Activated T-cell treated with anti-CD3 and anti-CD28 coated beads for 24 hours (primary cell): Measurements from ENCODE around the gene MRGPRG.
"Not testable (repeated sequence)": the region's sequence is repeated elsewhere in the genome, so short reads cannot be mapped to it uniquely, and the experiment has no call there.

Source experiments
- DNase-seq: peaks from one replicate; pipeline ENCODE4 v3.0.0-alpha.2; 2020; ENCODE audit warnings: low read depth

Gene MRGPRG

GRCh38 chr11:3218483-3219280 lies at the start of gene MRGPRG:
TSS of gene MRGPRG (minus strand) at chr11:3218813. CDS start at chr11:3218813, 0 bp downstream.
- DNase-seq: no peak

GRCh38 chr11:3262548-3262947 lies 43.9 kb upstream of the MRGPRG start:
- DNase-seq: not testable (repeated sequence)

GRCh38 chr11:3261831-3262230 lies 43.2 kb upstream of the MRGPRG start:
- not testable (repeated sequence) for DNase-seq

- not testable (repeated sequence) for DNase-seq
These were observed 38.9 kb upstream of the MRGPRG start for GRCh38 chr11:3257509-3257908.

GRCh38 chr11:3255241-3255640 lies 36.6 kb upstream of the MRGPRG start:
- DNase-seq: not testable (repeated sequence)

GRCh38 chr11:3254773-3255172 lies 36.2 kb upstream of the MRGPRG start:
- not testable (repeated sequence) for DNase-seq

- DNase-seq: no peak
These were observed 26.5 kb upstream of the MRGPRG start for GRCh38 chr11:3245071-3245470.

- no peak for DNase-seq
These were observed 25.3 kb upstream of the MRGPRG start for GRCh38 chr11:3243880-3244279.

- no peak for DNase-seq
These were observed 18.5 kb upstream of the MRGPRG start for GRCh38 chr11:3237119-3237518.

- no peak for DNase-seq
These were observed 16.2 kb upstream of the MRGPRG start for GRCh38 chr11:3234846-3235245.

- no peak for DNase-seq
These were observed 14.3 kb upstream of the MRGPRG start for GRCh38 chr11:3232956-3233355.

- no peak for DNase-seq
These were observed 13.5 kb upstream of the MRGPRG start, which contains the start of gene MRGPRE for GRCh38 chr11:3231851-3232744. TSS of gene MRGPRE (minus strand) at chr11:3232417. CDS start at chr11:3228799, 3,618 bp downstream.

- no peak for DNase-seq
These were observed 12.9 kb upstream of the MRGPRG start for GRCh38 chr11:3231550-3231850.

GRCh38 chr11:3230636-3231549 lies 12.3 kb upstream of the MRGPRG start:
- no peak for DNase-seq

GRCh38 chr11:3229673-3230630 lies 11.3 kb upstream of the MRGPRG start:
- DNase-seq: no peak

GRCh38 chr11:3228445-3228829 lies 9.8 kb upstream of the MRGPRG start:
- no peak for DNase-seq

GRCh38 chr11:3227568-3228444 lies 9.2 kb upstream of the MRGPRG start:
- no peak for DNase-seq

- no peak for DNase-seq
These were observed 8.4 kb upstream of the MRGPRG start for GRCh38 chr11:3226846-3227567.
